Activated CD8-positive, alpha-beta memory T cell treated with anti-CD3 and anti-CD28 coated beads, Interleukin-2, amount 10 ng/mL, durations not matched to agents 7 days and 5 days (primary cell): ENCODE data around the gene GALNT16. TPM values are rescaled to one million over a fixed set of nuclear protein-coding genes. Genes with fewer than 3 reads are reported as not detected.

Source experiments
- ATAC-seq: fragments of 150-1000 bp; cut with Tn5 transposase; one replicate; pipeline ENCODE4 v1.10.0; 2021; ENCODE audit warnings: moderate library complexity
- CTCF ChIA-PET: fragments of 350-600 bp; sonication (Branson Sonifier 250); formaldehyde crosslinking; loops from one replicate; lab custom pipeline; 2021; ENCODE audit warnings: antibody characterized with exemption; lab: Charles Lee
- DNase-seq: peaks from one replicate; pipeline ENCODE4 v3.0.0-alpha.2; 2020
- H3K27ac Mint-ChIP-seq: one replicate; pipeline ENCODE4 v1.8.0; 2021; ENCODE audit warnings: mild to moderate bottlenecking, mixed read lengths
- H3K27me3 Mint-ChIP-seq: one replicate; pipeline ENCODE4 v1.8.0; 2021; ENCODE audit warnings: mixed read lengths
- H3K36me3 Mint-ChIP-seq: one replicate; pipeline ENCODE4 v1.8.0; 2021; ENCODE audit warnings: mild to moderate bottlenecking, mixed read lengths
- H3K4me1 Mint-ChIP-seq: one replicate; pipeline ENCODE4 v1.8.0; 2021; ENCODE audit warnings: mixed read lengths
- H3K4me3 Mint-ChIP-seq: one replicate; pipeline ENCODE4 v1.8.0; 2021; ENCODE audit warnings: mild to moderate bottlenecking, moderate library complexity, mixed read lengths
- H3K9me3 Mint-ChIP-seq: one replicate; pipeline ENCODE4 v1.8.0; 2022; ENCODE audit warnings: low read depth, mixed read lengths
- total RNA-seq, 2 experiments: library from RNA; stranded (reverse); gene quantifications; one replicate each; pipeline ENCODE4 v1.2.3, GENCODE V29; 2021

GALNT16 gene
- total RNA-seq, 2 experiments from 2014 or later = 0.16 to 0.35 TPM

GRCh38 chr14:69318901-69319475 is 59.0 kb downstream of the GALNT16 start:
- no peaks in the 10 kb centered on the region for H3K9me3 Mint-ChIP-seq
- H3K36me3 Mint-ChIP-seq = no peaks in the 10 kb centered on the region
- ATAC-seq = no peak
- no peaks in the 10 kb centered on the region for H3K4me1 Mint-ChIP-seq
- peak; percentile 31 for DNase-seq
- H3K27me3 Mint-ChIP-seq = no peaks in the 10 kb centered on the region
- no peak overlapping the region for H3K4me3 Mint-ChIP-seq
- CTCF ChIA-PET = no interaction called here
- H3K27ac Mint-ChIP-seq = no peak overlapping the region

- DNase-seq (no peak), ATAC-seq (no peak)
- no peaks in the 10 kb centered on the region for H3K36me3 Mint-ChIP-seq
- H3K4me1 Mint-ChIP-seq = no peaks in the 10 kb centered on the region
- CTCF ChIA-PET = no interaction called here
- H3K27me3 Mint-ChIP-seq = no peaks in the 10 kb centered on the region
- H3K9me3 Mint-ChIP-seq = no peaks in the 10 kb centered on the region
- H3K4me3 Mint-ChIP-seq = no peak overlapping the region
- H3K27ac Mint-ChIP-seq = no peak overlapping the region
Measured at GRCh38 chr14:69319911-69320310, 60.0 kb downstream of the GALNT16 start.

- H3K27ac Mint-ChIP-seq = no peak overlapping the region
- H3K4me1 Mint-ChIP-seq = no peaks in the 10 kb centered on the region
- CTCF ChIA-PET = no interaction called here
Measured at GRCh38 chr14:69320581-69321365, 60.8 kb downstream of the GALNT16 start.

GRCh38 chr14:69321601-69322330 is 61.8 kb downstream of the GALNT16 start:
- H3K9me3 Mint-ChIP-seq = no peaks in the 10 kb centered on the region
- DNase-seq (peak; percentile 31), ATAC-seq (no peak)
- H3K4me3 Mint-ChIP-seq = no peak overlapping the region
- no peaks in the 10 kb centered on the region for H3K4me1 Mint-ChIP-seq
- no peaks in the 10 kb centered on the region for H3K36me3 Mint-ChIP-seq
- H3K27me3 Mint-ChIP-seq = peaks cover 5% of the 10 kb centered on the region
- H3K27ac Mint-ChIP-seq = no peak overlapping the region
- CTCF ChIA-PET = no interaction called here

More at GRCh38 chr14:69320581-69321365, 60.8 kb downstream of the GALNT16 start:
- no peaks in the 10 kb centered on the region for H3K36me3 Mint-ChIP-seq
- no peak for ATAC-seq
- no peak overlapping the region for H3K4me3 Mint-ChIP-seq
- no peaks in the 10 kb centered on the region for H3K9me3 Mint-ChIP-seq
- H3K27me3 Mint-ChIP-seq = no peaks in the 10 kb centered on the region
- DNase-seq = peak; percentile 31

GRCh38 chr14:69323266-69323998 is 63.5 kb downstream of the GALNT16 start:
- no peaks in the 10 kb centered on the region for H3K36me3 Mint-ChIP-seq
- no peak overlapping the region for H3K4me3 Mint-ChIP-seq
- DNase-seq (no peak), ATAC-seq (no peak)
- H3K27me3 Mint-ChIP-seq = peaks cover 5% of the 10 kb centered on the region
- no peak overlapping the region for H3K27ac Mint-ChIP-seq
- CTCF ChIA-PET = no interaction called here
- no peaks in the 10 kb centered on the region for H3K4me1 Mint-ChIP-seq
- H3K9me3 Mint-ChIP-seq = no peaks in the 10 kb centered on the region

GRCh38 chr14:69323999-69324282 is 64.0 kb downstream of the GALNT16 start:
- Mint-ChIP-seq H3K27me3 (peaks cover 8% of the 10 kb centered on the region), H3K36me3 (no peaks in the 10 kb centered on the region)
- no peak for DNase-seq

GRCh38 chr14:69324341-69324931 is 64.5 kb downstream of the GALNT16 start:
- Mint-ChIP-seq H3K27ac (no peak overlapping the region), H3K27me3 (peaks cover 8% of the 10 kb centered on the region), H3K4me3 (no peak overlapping the region), H3K36me3 (no peaks in the 10 kb centered on the region), H3K4me1 (no peaks in the 10 kb centered on the region), H3K9me3 (no peaks in the 10 kb centered on the region)
- DNase-seq (no peak), ATAC-seq (no peak)
- CTCF ChIA-PET = no interaction called here

More at GRCh38 chr14:69323999-69324282, 64.0 kb downstream of the GALNT16 start:
- CTCF ChIA-PET = no interaction called here
- no peak for ATAC-seq
- H3K9me3 Mint-ChIP-seq = no peaks in the 10 kb centered on the region
- H3K4me3 Mint-ChIP-seq = no peak overlapping the region
- H3K27ac Mint-ChIP-seq = no peak overlapping the region
- H3K4me1 Mint-ChIP-seq = no peaks in the 10 kb centered on the region

- H3K4me3 Mint-ChIP-seq = no peak overlapping the region
- no peaks in the 10 kb centered on the region for H3K4me1 Mint-ChIP-seq
- H3K27ac Mint-ChIP-seq = no peak overlapping the region
- H3K9me3 Mint-ChIP-seq = no peaks in the 10 kb centered on the region
- H3K27me3 Mint-ChIP-seq = peaks cover 8% of the 10 kb centered on the region
- DNase-seq = no peak
- H3K36me3 Mint-ChIP-seq = no peaks in the 10 kb centered on the region
- ATAC-seq = no peak
- CTCF ChIA-PET = interaction anchor here (1.0 kb wide), 1 partner anchor 71 kb away, joined by 3 read pairs; no protein-coding TSS in a partner anchor
Measured at GRCh38 chr14:69325086-69325485, 65.1 kb downstream of the GALNT16 start.

GRCh38 chr14:69325646-69326265 is 65.8 kb downstream of the GALNT16 start:
- CTCF ChIA-PET = interaction anchor here (1.0 kb wide), 1 partner anchor 71 kb away, joined by 3 read pairs; no protein-coding TSS in a partner anchor
- no peaks in the 10 kb centered on the region for H3K36me3 Mint-ChIP-seq
- DNase-seq = no peak
- H3K9me3 Mint-ChIP-seq = no peaks in the 10 kb centered on the region
- no peak for ATAC-seq
- no peak overlapping the region for H3K27ac Mint-ChIP-seq
- H3K4me1 Mint-ChIP-seq = no peaks in the 10 kb centered on the region
- no peak overlapping the region for H3K4me3 Mint-ChIP-seq
- H3K27me3 Mint-ChIP-seq = peaks cover 8% of the 10 kb centered on the region

GRCh38 chr14:69326611-69327010 is 66.7 kb downstream of the GALNT16 start:
- H3K27ac Mint-ChIP-seq = no peak overlapping the region
- H3K4me3 Mint-ChIP-seq = no peak overlapping the region
- H3K4me1 Mint-ChIP-seq = no peaks in the 10 kb centered on the region
- H3K36me3 Mint-ChIP-seq = no peaks in the 10 kb centered on the region
- CTCF ChIA-PET = no interaction called here
- ATAC-seq (no peak), DNase-seq (no peak)
- peaks cover 8% of the 10 kb centered on the region for H3K27me3 Mint-ChIP-seq
- no peaks in the 10 kb centered on the region for H3K9me3 Mint-ChIP-seq

- H3K9me3 Mint-ChIP-seq = no peaks in the 10 kb centered on the region
- DNase-seq = no peak
- H3K27me3 Mint-ChIP-seq = peaks cover 8% of the 10 kb centered on the region
- H3K27ac Mint-ChIP-seq = no peak overlapping the region
- no peak overlapping the region for H3K4me3 Mint-ChIP-seq
- no peaks in the 10 kb centered on the region for H3K36me3 Mint-ChIP-seq
- H3K4me1 Mint-ChIP-seq = no peaks in the 10 kb centered on the region
- CTCF ChIA-PET = no interaction called here
- ATAC-seq = peak; percentile 9
Measured at GRCh38 chr14:69327507-69327906, 67.5 kb downstream of the GALNT16 start.

GRCh38 chr14:69328317-69328716 is 68.4 kb downstream of the GALNT16 start:
- no peaks in the 10 kb centered on the region for H3K4me1 Mint-ChIP-seq
- no peak overlapping the region for H3K27ac Mint-ChIP-seq
- no peaks in the 10 kb centered on the region for H3K36me3 Mint-ChIP-seq
- no peak overlapping the region for H3K4me3 Mint-ChIP-seq
- no peaks in the 10 kb centered on the region for H3K9me3 Mint-ChIP-seq
- peaks cover 8% of the 10 kb centered on the region for H3K27me3 Mint-ChIP-seq
- DNase-seq (no peak), ATAC-seq (no peak)
- CTCF ChIA-PET = no interaction called here

GRCh38 chr14:69328765-69329164 is 68.8 kb downstream of the GALNT16 start:
- Mint-ChIP-seq H3K27me3 (peaks cover 8% of the 10 kb centered on the region), H3K4me3 (no peak overlapping the region), H3K27ac (no peak overlapping the region), H3K4me1 (peaks cover 3% of the 10 kb centered on the region), H3K9me3 (no peaks in the 10 kb centered on the region), H3K36me3 (no peaks in the 10 kb centered on the region)
- ATAC-seq (no peak), DNase-seq (no peak)
- CTCF ChIA-PET = no interaction called here
